Measurements from ENCODE around the gene NDUFC1. TPM values are rescaled to one million over a fixed set of nuclear protein-coding genes. Genes with fewer than 3 reads are reported as not detected.
A peak's percentile ranks its signal among the peaks of the same experiment; 100 is the strongest.

Gene NDUFC1
- total and polyA plus RNA-seq, 5 donors, result 167 to 382 (median 197) TPM

DNA sequence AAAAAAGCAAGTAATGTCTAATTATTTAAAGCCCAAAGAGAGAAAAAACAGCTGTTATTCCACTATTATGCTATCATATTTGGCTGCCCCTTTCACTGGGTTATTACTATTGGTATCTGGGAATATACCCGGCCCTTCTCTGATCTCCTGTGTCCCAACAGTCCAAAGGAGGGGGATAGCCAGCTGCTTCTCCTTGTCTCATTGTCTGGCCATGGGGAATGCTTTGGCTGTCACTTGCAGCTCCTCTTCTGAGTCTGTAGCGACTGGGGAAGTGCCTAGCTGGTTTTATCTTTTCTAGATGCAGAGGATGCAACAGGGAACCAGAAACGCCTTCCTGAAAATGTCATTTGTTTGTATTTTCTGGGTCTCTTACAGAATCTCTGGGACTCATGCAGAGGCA lies 56.1 kb downstream of the NDUFC1 start:
- Histone ChIP-seq H3K4me1 (ENCODE audit: control insufficient read depth, insufficient read depth, low read length) (peaks cover 3% of the 10 kb centered on the region), H3K4me3 (ENCODE audit: low read length) (no peak overlapping the region), H3K27me3 (ENCODE audit: control insufficient read depth, insufficient read depth) (no peaks in the 10 kb centered on the region), H3K27ac (ENCODE audit: low read length) (no peak overlapping the region), H3K9me3 (ENCODE audit: control insufficient read depth, low read length) (no peaks in the 10 kb centered on the region)
- no peak for DNase-seq
- no peak for ATAC-seq
- 57% methylated on average over 3 of the region's 3 CpGs for WGBS
- intact Hi-C loops (cut with DNase I), result no loop called here

DNA sequence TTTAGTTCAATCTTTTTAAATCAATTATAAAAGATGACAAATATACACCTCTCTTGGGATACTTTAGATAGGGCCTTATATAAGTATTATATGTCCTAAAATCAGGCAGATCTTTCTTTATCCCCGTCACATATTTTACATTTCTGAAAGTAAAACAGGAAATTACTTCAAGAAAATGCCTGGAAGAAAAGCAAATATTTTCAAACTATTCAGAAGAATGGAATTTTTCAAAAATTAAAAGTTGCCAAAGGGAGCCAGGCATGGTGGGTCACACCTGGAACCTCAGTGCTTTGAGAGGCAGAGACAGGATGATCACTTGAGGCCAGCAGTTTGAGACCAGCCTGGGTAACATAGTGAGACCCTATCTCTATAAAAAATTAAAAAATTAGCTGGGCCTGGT lies 56.7 kb downstream of the NDUFC1 start:
- intact Hi-C loops (cut with DNase I), result no loop called here
- H3K4me3 ChIP-seq (ENCODE audit: low read length), result no peak overlapping the region
- H3K27ac ChIP-seq (ENCODE audit: low read length), result no peak overlapping the region
- ATAC-seq (no peak), DNase-seq (no peak)
- no peaks in the 10 kb centered on the region for H3K27me3 ChIP-seq (ENCODE audit: control insufficient read depth, insufficient read depth)
- WGBS, result 65% methylated on average over 1 of the region's 1 CpG
- H3K9me3 ChIP-seq (ENCODE audit: control insufficient read depth, low read length), result no peaks in the 10 kb centered on the region
- H3K4me1 ChIP-seq (ENCODE audit: control insufficient read depth, insufficient read depth, low read length), result peaks cover 3% of the 10 kb centered on the region

GRCh38 chr4:139243448-139244365 lies 58.6 kb downstream of the NDUFC1 start:
- H3K27me3 ChIP-seq (ENCODE audit: control insufficient read depth, insufficient read depth), result no peaks in the 10 kb centered on the region
- H3K4me1 ChIP-seq (ENCODE audit: control insufficient read depth, insufficient read depth, low read length), result peaks cover 3% of the 10 kb centered on the region
- DNase-seq, result peak in 1 of 3 donors; percentile 45
- 90% methylated on average over 12 of the region's 12 CpGs for WGBS
- intact Hi-C loops (cut with DNase I), result no loop called here
- no peaks in the 10 kb centered on the region for H3K9me3 ChIP-seq (ENCODE audit: control insufficient read depth, low read length)
- no peak overlapping the region for H3K4me3 ChIP-seq (ENCODE audit: low read length)
- no peak overlapping the region for H3K27ac ChIP-seq (ENCODE audit: low read length)
- peak; percentile 86 to 87 for ATAC-seq

- intact Hi-C loops (cut with DNase I), result no loop called here
- Histone ChIP-seq H3K4me1 (ENCODE audit: control insufficient read depth, insufficient read depth, low read length) (peaks cover 3% of the 10 kb centered on the region), H3K9me3 (ENCODE audit: control insufficient read depth, low read length) (no peaks in the 10 kb centered on the region), H3K27me3 (ENCODE audit: control insufficient read depth, insufficient read depth) (no peaks in the 10 kb centered on the region), H3K27ac (ENCODE audit: low read length) (no peak overlapping the region), H3K4me3 (ENCODE audit: low read length) (no peak overlapping the region)
- 81% methylated on average over 2 of the region's 2 CpGs for WGBS
- no peak for DNase-seq
- no peak for ATAC-seq
These were observed 59.7 kb downstream of the NDUFC1 start for GRCh38 chr4:139242511-139243051.

DNA sequence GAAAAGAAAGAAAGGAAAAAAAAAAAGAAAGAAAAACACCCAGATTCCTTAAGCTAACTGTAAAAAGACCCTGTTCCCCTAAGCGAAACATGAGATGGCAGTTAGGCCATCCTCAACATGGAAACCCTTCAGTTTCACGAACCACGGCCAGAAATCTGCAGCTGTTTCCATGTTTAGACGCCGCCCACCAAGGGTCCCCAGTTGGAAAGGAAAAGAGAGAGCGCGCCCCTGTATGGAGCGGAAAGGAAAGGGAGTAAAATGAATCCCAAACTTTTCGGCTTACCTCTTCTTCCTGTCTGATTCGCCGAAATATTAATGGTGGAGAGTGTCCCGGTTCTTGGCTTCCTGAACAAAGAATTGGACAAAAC lies 60.5 kb downstream of the NDUFC1 start:
- no peak overlapping the region for H3K4me3 ChIP-seq (ENCODE audit: low read length)
- no peak for DNase-seq
- H3K27ac ChIP-seq (ENCODE audit: low read length), result no peak overlapping the region
- intact Hi-C loops (cut with DNase I), result no loop called here
- H3K4me1 ChIP-seq (ENCODE audit: control insufficient read depth, insufficient read depth, low read length), result peaks cover 3% of the 10 kb centered on the region
- no peak for ATAC-seq
- no peaks in the 10 kb centered on the region for H3K9me3 ChIP-seq (ENCODE audit: control insufficient read depth, low read length)
- H3K27me3 ChIP-seq (ENCODE audit: control insufficient read depth, insufficient read depth), result no peaks in the 10 kb centered on the region
- WGBS, result 86% methylated on average over 12 of the region's 12 CpGs

DNA sequence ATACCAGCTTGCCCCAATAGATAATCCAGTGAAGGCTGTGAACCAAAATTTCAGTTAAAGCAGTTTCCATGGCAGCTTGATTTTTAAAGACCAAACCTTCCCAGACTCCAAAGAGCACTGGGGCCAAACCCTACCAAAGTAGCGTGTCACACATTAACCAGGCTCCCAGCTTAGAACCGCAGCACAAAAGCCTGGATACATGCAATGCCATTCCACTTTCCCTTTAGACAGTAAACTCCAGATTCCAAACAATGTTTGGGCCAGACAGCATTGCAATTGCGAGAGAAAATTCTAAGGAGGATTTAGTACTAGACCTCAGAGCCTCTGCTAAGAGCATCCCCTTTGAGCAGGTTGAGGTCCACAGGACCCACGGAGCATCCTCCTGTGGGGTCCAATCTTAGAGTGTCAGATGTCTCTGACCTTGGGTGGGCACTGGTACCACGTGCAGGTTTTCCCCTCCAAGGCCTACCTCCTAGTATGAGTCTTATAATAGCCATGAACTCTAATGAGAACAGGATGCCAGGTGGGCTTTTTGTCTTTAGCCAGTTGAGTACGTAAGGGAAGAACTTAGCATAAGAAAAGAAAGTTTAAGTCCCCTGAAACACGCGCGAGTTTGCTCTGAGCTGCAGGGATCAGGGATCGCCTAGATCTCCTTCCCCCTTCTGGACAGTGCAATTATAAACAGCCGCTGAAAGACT lies 61.0 kb downstream of the NDUFC1 start:
- intact Hi-C loops (cut with DNase I), result no loop called here
- Histone ChIP-seq H3K27me3 (ENCODE audit: control insufficient read depth, insufficient read depth) (no peaks in the 10 kb centered on the region), H3K4me1 (ENCODE audit: control insufficient read depth, insufficient read depth, low read length) (peaks cover 3% of the 10 kb centered on the region), H3K27ac (ENCODE audit: low read length) (no peak overlapping the region), H3K4me3 (ENCODE audit: low read length) (no peak overlapping the region), H3K9me3 (ENCODE audit: control insufficient read depth, low read length) (no peaks in the 10 kb centered on the region)
- ATAC-seq (no peak), DNase-seq (no peak)
- WGBS, result 86% methylated on average over 11 of the region's 11 CpGs

Other genes starting within 250 kb of the NDUFC1 start
- 10 to 100 TPM; 40.0 to 44.0 (median 42.8) TPM for gene ELF2, start 125.3 kb downstream of the NDUFC1 start, total RNA-seq
- gene ELF2, start 125.3 kb downstream of the NDUFC1 start, polyA plus RNA-seq, result 15.6 TPM
- 1 to 10 TPM; 1.3 to 3.3 (median 1.8) TPM for gene MGARP, start 22.3 kb downstream of the NDUFC1 start, total RNA-seq
- 7.1 TPM for gene MGARP, start 22.3 kb downstream of the NDUFC1 start, polyA plus RNA-seq
- gene NAA15, start 972 bp downstream of the NDUFC1 start, total RNA-seq, result 10 to 100 TPM; 30.0 to 45.0 (median 37.8) TPM
- gene NAA15, start 972 bp downstream of the NDUFC1 start, polyA plus RNA-seq, result 9.2 TPM
- 1 to 10 TPM; 6.9 to 7.9 (median 7.3) TPM for gene RAB33B, start 151.6 kb upstream of the NDUFC1 start, total RNA-seq
- gene RAB33B, start 151.6 kb upstream of the NDUFC1 start, polyA plus RNA-seq, result 3.5 TPM